IMR-90 (cell line): ENCODE results near the gene AHNAK2. TPM values are rescaled to one million over a fixed set of nuclear protein-coding genes. Genes with fewer than 3 reads are reported as not detected.

Experiments
- ATAC-seq: fragments of 200-7000 bp; cut with Tn5 transposase; 2 replicates; pipeline ENCODE4 v1.9.1; 2020; ENCODE audit warnings: low read depth, mild to moderate bottlenecking, moderate library complexity
- BruUV-seq: library from RNA; stranded (reverse); fragments of 400-500 nt; replicated peaks from 2 replicates; lab custom pipeline; 2021; lab: Mats Ljungman, UMichigan
- CTCF ChIA-PET: fragments of 300-600 bp; formaldehyde crosslinking; extraction: SDS; loops from one replicate; lab custom pipeline; 2021; ENCODE audit warnings: antibody characterized with exemption; lab: Yijun Ruan, JAX
- POLR2A ChIA-PET: fragments of 300-600 bp; sonication (Branson Sonifier 250); formaldehyde crosslinking; loops from one replicate; lab custom pipeline; 2022; ENCODE audit warnings: antibody characterized with exemption; ENCODE audit not compliant: unreplicated experiment; lab: Charles Lee
- DNase-seq: peaks from one replicate; pipeline ENCODE4 v3.0.0; 2013
- H2AFZ ChIP-seq: replicated peaks from 2 replicates; pipeline ENCODE3; 2013; ENCODE audit warnings: low read length, mild to moderate bottlenecking; ENCODE audit not compliant: poor library complexity
- H2AK5ac ChIP-seq: 2 replicates; pipeline ENCODE4 v1.6.1; 2013; ENCODE audit warnings: low read depth, low read length, inconsistent platforms
- H2AK9ac ChIP-seq: replicated peaks from 2 replicates; pipeline ENCODE3; 2013; ENCODE audit warnings: mild to moderate bottlenecking, low read depth, low read length, moderate library complexity; ENCODE audit not compliant: poor library complexity
- H2BK120ac ChIP-seq: 2 replicates; pipeline ENCODE4 v1.6.1; 2013; ENCODE audit warnings: low read depth, low read length, inconsistent platforms
- H2BK15ac ChIP-seq: 3 replicates; pipeline ENCODE4 v1.6.1; 2013; ENCODE audit warnings: low read depth, low read length, inconsistent platforms
- H2BK20ac ChIP-seq: 2 replicates; pipeline ENCODE4 v1.6.1; 2013; ENCODE audit warnings: low read depth, mild to moderate bottlenecking, inconsistent platforms, low read length, moderate library complexity
- H2BK5ac ChIP-seq: 2 replicates; pipeline ENCODE4 v1.6.1; 2013; ENCODE audit warnings: mild to moderate bottlenecking, low read depth, low read length, inconsistent platforms; ENCODE audit not compliant: poor library complexity, severe bottlenecking
- H3K14ac ChIP-seq: replicated peaks from 2 replicates; pipeline ENCODE4 v1.6.1; 2013; ENCODE audit warnings: low read depth, low read length, inconsistent platforms
- H3K18ac ChIP-seq: 2 replicates; pipeline ENCODE4 v1.6.1; 2013; ENCODE audit warnings: low read depth, low read length, control low read depth
- H3K23ac ChIP-seq: 2 replicates; pipeline ENCODE4 v1.6.1; 2013; ENCODE audit warnings: low read depth, low read length, inconsistent platforms
- H3K27ac ChIP-seq: 2 replicates; pipeline ENCODE4 v1.5.1; 2013; ENCODE audit warnings: mild to moderate bottlenecking, control low read depth, low read length; ENCODE audit not compliant: insufficient read depth
- H3K27me3 ChIP-seq: 2 replicates; pipeline ENCODE4 v1.6.1; 2013; ENCODE audit warnings: low read length; ENCODE audit not compliant: control insufficient read depth, insufficient read depth
- H3K36me3 ChIP-seq: 2 replicates; pipeline ENCODE4 v1.6.1; 2013; ENCODE audit warnings: low read length, mixed read lengths; ENCODE audit not compliant: control insufficient read depth, insufficient read depth
- H3K4ac ChIP-seq: 2 replicates; pipeline ENCODE4 v1.6.1; 2013; ENCODE audit warnings: low read depth, low read length, inconsistent platforms
- H3K4me1 ChIP-seq: 2 replicates; pipeline ENCODE4 v1.6.1; 2013; ENCODE audit warnings: low read length, mixed read lengths; ENCODE audit not compliant: control insufficient read depth, insufficient read depth
- H3K4me2 ChIP-seq: 2 replicates; pipeline ENCODE4 v1.6.1; 2013; ENCODE audit warnings: low read depth, mild to moderate bottlenecking, control low read depth, low read length, moderate library complexity
- H3K4me3 ChIP-seq: 2 replicates; pipeline ENCODE4 v1.5.1; 2013; ENCODE audit warnings: low read depth, mild to moderate bottlenecking, control low read depth, low read length, moderate library complexity; ENCODE audit not compliant: insufficient read depth
- H3K56ac ChIP-seq: 2 replicates; pipeline ENCODE4 v1.6.1; 2013; ENCODE audit warnings: low read length, inconsistent platforms; ENCODE audit not compliant: insufficient read depth; ENCODE audit errors: extremely low read depth
- H3K79me1 ChIP-seq, 2 experiments: 2 replicates each; pipeline ENCODE4 v1.6.1; 2013; ENCODE audit warnings: low read length in 2 of 2, inconsistent platforms in 1 of 2, low read depth in 1 of 2
- H3K9ac ChIP-seq: 2 replicates; pipeline ENCODE4 v1.6.1; 2013; ENCODE audit warnings: low read depth, low read length, control low read depth
- H3K9me1 ChIP-seq: 2 replicates; pipeline ENCODE4 v1.6.1; 2013; ENCODE audit warnings: low read length, inconsistent platforms; ENCODE audit not compliant: insufficient read depth
- H3K9me3 ChIP-seq: 2 replicates; pipeline ENCODE4 v1.6.1; 2013; ENCODE audit warnings: low read length; ENCODE audit not compliant: control insufficient read depth, insufficient read depth
- H4K20me1 ChIP-seq: 2 replicates; pipeline ENCODE4 v1.6.1; 2013; ENCODE audit warnings: low read length, inconsistent platforms; ENCODE audit not compliant: insufficient read depth
- H4K5ac ChIP-seq: 2 replicates; pipeline ENCODE4 v1.6.1; 2013; ENCODE audit warnings: mild to moderate bottlenecking, low read depth, low read length, control low read depth
- H4K8ac ChIP-seq, 2 experiments: 2 replicates each; pipeline ENCODE4 v1.6.1; 2013; ENCODE audit warnings: low read depth in 2 of 2, low read length in 2 of 2, control low read depth in 1 of 2, inconsistent platforms in 1 of 2
- H4K91ac ChIP-seq: 2 replicates; pipeline ENCODE4 v1.6.1; 2013; ENCODE audit warnings: low read depth, low read length, inconsistent platforms; ENCODE audit not compliant: insufficient read depth
- BHLHE40 ChIP-seq: fragments of 150-350 bp; IDR thresholded peaks from 2 replicates; pipeline ENCODE4 v1.6.1; 2016; ENCODE audit warnings: mild to moderate bottlenecking, low read depth, low read length
- CHD1 ChIP-seq: IDR thresholded peaks from 2 replicates; pipeline ENCODE4 v1.6.1; 2012; ENCODE audit warnings: low read depth, low read length, improper control_type of control experiment
- FOS ChIP-seq: fragments of 150-350 bp; IDR thresholded peaks from 2 replicates; pipeline ENCODE4 v1.6.1; 2016; ENCODE audit warnings: low read depth, low read length
- MAZ ChIP-seq: IDR thresholded peaks from 2 replicates; pipeline ENCODE4 v1.6.1; 2012; ENCODE audit warnings: low read depth, mild to moderate bottlenecking, low read length, improper control_type of control experiment, moderate library complexity, borderline replicate concordance
- MXI1 ChIP-seq: IDR thresholded peaks from 2 replicates; pipeline ENCODE4 v1.6.1; 2012; ENCODE audit warnings: low read depth, mild to moderate bottlenecking, low read length, moderate library complexity, borderline replicate concordance
- POLR2A ChIP-seq: IDR thresholded peaks from 2 replicates; pipeline ENCODE4 v1.6.1; 2012; ENCODE audit warnings: mild to moderate bottlenecking, low read depth, low read length
- RAD21 ChIP-seq: IDR thresholded peaks from 2 replicates; pipeline ENCODE4 v1.6.1; 2012; ENCODE audit warnings: low read length, improper control_type of control experiment
- RCOR1 ChIP-seq: IDR thresholded peaks from 2 replicates; pipeline ENCODE4 v1.6.1; 2012; ENCODE audit warnings: mild to moderate bottlenecking, low read length, improper control_type of control experiment; ENCODE audit not compliant: insufficient replicate concordance
- RFX5 ChIP-seq: IDR thresholded peaks from 2 replicates; pipeline ENCODE4 v1.8.0; 2012; ENCODE audit warnings: low read depth, mild to moderate bottlenecking, low read length, moderate library complexity
- WGBS, 2 experiments: methylation state at CpG; one replicate each; pipeline versions ENCODE4 v1.1.5 to v1.1.7; 2013; ENCODE audit warnings: missing lambda C conversion rate in 2 of 2; ENCODE audit not compliant: insufficient read length in 1 of 2; ENCODE audit errors: extremely low coverage in 2 of 2; 5-methylcytosine and 5-hydroxymethylcytosine counted together
- dilution Hi-C: fragments of 300-500 bp; cut with HindIII; formaldehyde crosslinking; loops from one replicate; pipeline ENCODE4 v1.14.3; 2018; ENCODE audit warnings: low sequenced_read_pairs; ENCODE audit not compliant: unreplicated experiment
- in situ Hi-C: fragments of 300-500 bp; cut with MboI; formaldehyde crosslinking; loops from 3 replicates; pipeline ENCODE4 v1.14.3; 2019; ENCODE audit warnings: low sequenced_read_pairs, inconsistent platforms, mixed read lengths
- intact Hi-C: fragments of 100-400 bp; cut with micrococcal nuclease; formaldehyde crosslinking; loops from 2 replicates; pipeline ENCODE4 v1.10.0; 2022
- polyA plus RNA-seq, 3 experiments: library from polyadenylated mRNA; depleted of rRNA; stranded (reverse); fragments of >200 nt; gene quantifications; 2 replicates each; pipeline ENCODE4 v1.2.3, GENCODE V29; 2012; ENCODE audit warnings: low replicate concordance in 1 of 3
- total RNA-seq: library from RNA; depleted of rRNA; stranded (reverse); fragments of >200 nt; gene quantifications from 2 replicates; pipeline ENCODE4 v1.2.3, GENCODE V29; 2012
- TF ChIP-seq, protein P1 (sequence below): fragments of 150-350 bp; IDR thresholded peaks from 2 replicates; pipeline ENCODE4 v1.6.1; 2017; ENCODE audit warnings: mild to moderate bottlenecking, antibody characterized with exemption, low read length, low read depth

The AHNAK2 gene
- total and polyA plus RNA-seq, 2 of the 4 experiments (the other 2 are of a cell fraction) = 2.6 to 7.9 TPM

DNA sequence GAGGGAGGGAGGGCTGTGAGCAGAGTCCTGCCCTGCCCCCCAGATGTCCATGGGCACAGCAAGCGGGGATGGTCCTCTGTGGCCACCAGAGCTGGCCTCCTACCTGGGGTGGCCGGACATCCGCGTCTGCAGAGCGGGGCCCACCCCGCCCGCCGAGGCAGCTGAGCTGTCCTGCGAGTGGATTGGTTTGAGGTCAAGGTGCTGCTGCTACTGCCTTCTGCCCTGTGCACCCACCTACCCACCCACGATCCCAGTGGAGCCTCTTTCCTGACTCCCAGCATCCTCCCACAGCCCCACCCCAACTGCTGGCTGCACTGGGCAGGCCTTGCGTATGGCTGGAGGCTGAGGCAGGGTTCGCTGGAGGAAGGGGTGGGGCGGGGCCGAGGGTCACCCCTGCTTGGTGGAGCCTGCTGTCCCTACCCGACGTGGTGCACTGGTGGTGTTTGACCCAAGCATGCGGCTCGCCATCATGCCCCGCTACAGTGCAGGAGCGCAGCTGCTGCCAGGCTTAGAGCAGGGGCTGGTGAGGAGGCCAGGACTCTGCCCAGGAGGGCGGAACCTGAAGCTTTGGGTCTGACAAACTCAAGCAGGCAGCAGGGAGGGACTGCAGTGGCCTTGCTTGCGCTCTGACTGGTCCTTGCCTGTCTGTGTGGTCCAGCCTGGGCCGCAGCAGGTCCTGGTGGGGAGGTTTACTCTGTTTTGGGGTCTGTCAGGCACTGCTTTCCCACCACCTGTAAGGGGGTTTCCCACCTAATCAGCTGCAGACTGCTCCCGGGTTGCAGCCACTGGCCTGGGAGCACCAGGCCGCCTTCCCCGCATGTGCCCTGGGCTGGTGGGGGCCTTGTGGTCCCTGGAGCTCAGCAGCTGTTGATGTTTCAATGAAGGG, 89.4 kb downstream of the AHNAK2 start (continued):
- no peak for TF ChIP-seq FOS

DNA sequence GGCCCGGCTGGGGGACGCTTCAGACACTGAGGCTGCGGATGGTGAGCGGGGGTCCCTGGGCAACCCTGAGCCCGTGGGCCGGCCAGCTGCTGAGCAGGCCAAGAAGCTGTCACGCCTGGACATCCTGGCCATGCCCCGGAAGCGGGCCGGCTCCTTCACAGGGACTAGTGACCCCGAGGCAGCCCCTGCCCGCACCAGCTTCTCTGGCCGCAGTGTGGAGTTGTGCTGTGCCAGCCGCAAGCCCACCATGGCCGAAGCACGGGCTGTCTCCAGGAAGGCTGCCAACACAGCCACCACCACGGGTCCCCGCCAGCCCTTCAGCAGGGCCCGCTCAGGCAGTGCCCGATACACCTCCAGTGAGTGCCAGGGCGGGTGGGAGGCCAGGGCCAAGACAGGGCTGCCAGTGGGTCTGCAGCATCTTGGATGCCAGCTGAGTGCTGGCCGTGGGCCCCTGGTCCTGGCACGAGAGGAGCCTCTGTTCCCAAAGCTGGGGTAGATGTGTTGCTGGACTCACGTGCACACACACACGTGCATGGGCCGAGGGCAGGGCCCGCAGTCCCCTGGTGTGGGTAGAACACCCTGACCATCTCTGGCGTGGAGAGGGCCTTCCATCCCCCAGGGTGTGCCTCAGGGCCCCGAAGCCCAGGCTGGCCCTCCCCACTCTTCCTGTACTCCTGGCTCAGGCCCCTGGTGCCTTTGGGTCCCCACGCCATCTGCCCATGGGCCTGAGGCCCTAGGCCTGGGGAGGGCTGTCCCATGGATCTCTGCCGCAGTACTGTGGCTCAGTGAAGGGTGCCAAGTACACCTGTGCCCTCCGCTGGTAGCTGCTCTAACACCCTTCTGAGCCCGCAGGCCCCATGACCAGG, 90.3 kb downstream of the AHNAK2 start:
- H4K8ac ChIP-seq = no peak overlapping the region
- no peak overlapping the region for H3K4me2 ChIP-seq
- intact Hi-C loops = no loop called here
- H4K5ac ChIP-seq = no peak overlapping the region
- H3K9ac ChIP-seq = no peak overlapping the region
- no peaks in the 10 kb centered on the region; the same call in 1 of the 2 replicates for H4K20me1 ChIP-seq
- no peak overlapping the region for H2BK120ac ChIP-seq
- H3K79me1 ChIP-seq = no peaks in the 10 kb centered on the region
- H3K4me3 ChIP-seq = no peak overlapping the region
- H3K4me1 ChIP-seq = no peaks in the 10 kb centered on the region
- H2BK20ac ChIP-seq = no peak overlapping the region
- no peak overlapping the region for H3K23ac ChIP-seq
- H3K14ac ChIP-seq = no peak overlapping the region
- CTCF ChIA-PET = no interaction called here
- no peak overlapping the region for H4K91ac ChIP-seq
- TF ChIP-seq MAZ = no peak
- no peak for TF ChIP-seq POLR2A
- no peak for TF ChIP-seq BHLHE40
- TF ChIP-seq RAD21 = no peak
- TF ChIP-seq CHD1 = no peak
- no peak for TF ChIP-seq FOS
- TF ChIP-seq, protein P1, sequence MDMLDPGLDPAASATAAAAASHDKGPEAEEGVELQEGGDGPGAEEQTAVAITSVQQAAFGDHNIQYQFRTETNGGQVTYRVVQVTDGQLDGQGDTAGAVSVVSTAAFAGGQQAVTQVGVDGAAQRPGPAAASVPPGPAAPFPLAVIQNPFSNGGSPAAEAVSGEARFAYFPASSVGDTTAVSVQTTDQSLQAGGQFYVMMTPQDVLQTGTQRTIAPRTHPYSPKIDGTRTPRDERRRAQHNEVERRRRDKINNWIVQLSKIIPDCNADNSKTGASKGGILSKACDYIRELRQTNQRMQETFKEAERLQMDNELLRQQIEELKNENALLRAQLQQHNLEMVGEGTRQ = no peak
- no peak for TF ChIP-seq MXI1
- TF ChIP-seq RFX5 = no peak
- no peak for TF ChIP-seq RCOR1
- DNase-seq (no peak), ATAC-seq (no peak)
- H3K9me3 ChIP-seq = no peaks in the 10 kb centered on the region
- no peak overlapping the region for H3K18ac ChIP-seq
- POLR2A ChIA-PET = no interaction called here
- peaks cover 41% of the 10 kb centered on the region for H3K36me3 ChIP-seq
- H2BK5ac ChIP-seq = no peak overlapping the region
- dilution Hi-C loops = no loop called here
- no peak overlapping the region for H2BK15ac ChIP-seq
- no peak overlapping the region for H2AK9ac ChIP-seq
- no peak overlapping the region for H3K4ac ChIP-seq
- H3K9me1 ChIP-seq = 0 out of 2 replicates have a peak, but pooled peaks cover 2% of the 10 kb centered on the region
- H2AFZ ChIP-seq = no peak overlapping the region
- 94% methylated on average over 15 of the region's 33 CpGs; no CpG with 5 or more reads in 1 of the 2 experiments for WGBS, 2 experiments
- no peak overlapping the region for H2AK5ac ChIP-seq
- in situ Hi-C loops = no loop called here
- no peak overlapping the region for H3K27ac ChIP-seq
- no peaks in the 10 kb centered on the region for H3K27me3 ChIP-seq
- BruUV-seq = no TSS peak
- H3K56ac ChIP-seq = no peak overlapping the region
